ENCODE results near the gene LARGE2.

- TF ChIP-seq CTCF (IDR thresholded peaks at IDR 0.05) (no peak), POLR2AphosphoS5 (IDR thresholded peaks at IDR 0.05) (no peak)
Measured at GRCh38 chr11:45927684-45928413, 5.4 kb downstream of the LARGE2 start.
